Inferior parietal cortex (tissue), 1 donor: Measurements from ENCODE around the gene SLC1A1.
A peak's percentile ranks its signal among the peaks of the same experiment; 100 is the strongest.
"Not testable (repeated sequence)": the region's sequence is repeated elsewhere in the genome, so short reads cannot be mapped to it uniquely, and the experiment has no call there.

Experiments used
- DNase-seq: peaks from one replicate; pipeline ENCODE4 v3.0.0-alpha.2; 2016; ENCODE audit errors: extremely low spot score

Gene SLC1A1

DNA sequence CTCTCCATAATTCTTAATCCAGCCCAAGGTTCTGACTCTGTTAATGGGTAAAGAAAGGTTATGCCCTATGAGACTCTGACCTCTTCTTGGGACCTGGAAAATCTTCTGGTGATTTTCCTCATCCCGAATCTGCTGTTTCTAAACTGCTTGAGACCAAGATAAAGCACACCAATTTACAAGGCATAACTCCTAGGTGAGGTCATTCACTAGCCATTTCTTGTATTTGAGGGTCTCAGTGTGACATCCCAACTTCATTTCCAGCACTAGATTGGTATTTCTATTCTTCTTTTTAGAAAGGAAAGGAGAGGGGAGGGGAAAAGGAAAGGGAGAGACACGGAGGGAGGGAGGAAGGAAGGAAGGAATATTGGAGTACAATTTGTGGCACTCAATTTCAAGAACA, 51.6 kb downstream of the SLC1A1 start:
- DNase-seq: no peak

DNA sequence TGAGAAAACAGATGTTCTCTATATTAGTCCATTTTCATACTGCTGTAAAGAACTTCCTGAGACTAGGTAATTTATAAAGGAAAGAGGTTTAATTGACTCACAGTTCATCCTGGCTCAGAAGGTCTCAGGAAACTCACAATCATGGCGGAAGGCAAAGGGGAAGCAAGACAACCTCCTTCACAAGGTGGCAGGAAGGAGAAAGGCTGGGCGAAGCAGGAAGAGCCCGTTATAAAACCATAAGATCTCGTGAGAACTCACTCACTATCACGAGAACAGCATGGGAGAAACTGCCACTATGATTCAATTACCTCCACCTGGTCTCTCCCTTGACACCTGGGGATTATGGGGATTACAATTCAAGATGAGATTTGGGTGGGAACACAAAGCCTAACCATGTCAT, 54.4 kb downstream of the SLC1A1 start:
- not testable (repeated sequence) for DNase-seq

DNA sequence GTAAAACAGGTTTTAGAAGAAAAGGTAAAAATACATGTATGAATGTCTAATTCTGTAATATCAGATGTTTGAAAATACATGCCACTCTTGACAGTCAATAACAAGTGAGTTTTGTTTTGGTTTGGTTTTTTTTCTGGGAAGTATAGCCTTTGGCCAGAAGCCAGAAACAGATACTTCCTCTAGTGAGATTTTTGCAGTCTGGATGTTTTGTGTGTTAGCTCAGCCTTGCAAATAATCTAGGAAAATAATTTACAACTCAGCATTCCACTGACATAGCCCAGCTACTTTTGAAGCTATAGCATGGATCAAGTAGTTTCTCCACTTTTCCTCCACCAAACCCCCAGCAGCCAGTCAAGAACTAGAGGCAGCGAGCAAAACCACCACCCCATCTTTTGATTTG, 56.7 kb downstream of the SLC1A1 start:
- no peak for DNase-seq

DNA sequence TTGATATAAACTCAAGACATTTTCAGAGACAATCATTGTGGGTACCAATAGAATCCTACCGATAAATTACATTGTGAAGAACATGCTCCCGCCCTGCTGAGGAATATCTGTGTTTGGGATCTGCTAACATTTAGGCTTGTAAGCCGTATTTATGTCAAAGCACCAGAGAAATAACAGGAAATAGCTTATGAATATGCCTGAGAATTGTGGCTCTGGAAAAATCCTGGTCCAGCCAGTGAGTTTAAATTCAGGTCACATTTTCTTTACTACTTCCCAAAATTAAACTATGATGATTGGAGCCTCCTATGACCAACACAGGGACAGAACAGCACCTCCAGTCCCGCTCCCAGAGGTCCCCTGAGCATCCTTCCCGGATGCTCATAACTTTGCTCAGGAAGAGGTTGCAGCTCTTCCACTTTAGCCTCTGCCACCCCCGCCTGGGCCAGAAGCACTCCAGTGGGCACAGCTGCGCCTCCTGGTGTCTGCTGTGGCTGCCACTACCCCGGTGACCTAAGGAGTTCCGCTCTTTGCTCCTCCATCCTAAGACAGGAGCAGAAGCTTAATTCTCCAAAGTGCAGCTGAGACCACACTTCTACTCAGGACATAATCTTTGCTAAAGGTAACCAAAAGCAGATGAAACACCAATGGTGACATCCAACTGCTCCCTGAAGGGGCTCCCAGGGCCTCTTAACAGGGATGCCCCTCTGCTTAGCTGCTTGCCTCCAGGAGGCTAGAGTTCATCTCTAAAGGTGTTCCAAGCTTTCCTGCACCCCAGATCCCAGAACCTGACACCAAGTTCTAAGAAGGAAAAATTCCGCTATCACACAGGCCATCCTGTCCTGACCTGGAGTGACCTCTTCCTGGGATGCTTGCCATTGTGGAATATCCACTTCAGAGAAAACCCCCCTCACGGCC, 58.8 kb downstream of the SLC1A1 start:
- no peak for DNase-seq

DNA sequence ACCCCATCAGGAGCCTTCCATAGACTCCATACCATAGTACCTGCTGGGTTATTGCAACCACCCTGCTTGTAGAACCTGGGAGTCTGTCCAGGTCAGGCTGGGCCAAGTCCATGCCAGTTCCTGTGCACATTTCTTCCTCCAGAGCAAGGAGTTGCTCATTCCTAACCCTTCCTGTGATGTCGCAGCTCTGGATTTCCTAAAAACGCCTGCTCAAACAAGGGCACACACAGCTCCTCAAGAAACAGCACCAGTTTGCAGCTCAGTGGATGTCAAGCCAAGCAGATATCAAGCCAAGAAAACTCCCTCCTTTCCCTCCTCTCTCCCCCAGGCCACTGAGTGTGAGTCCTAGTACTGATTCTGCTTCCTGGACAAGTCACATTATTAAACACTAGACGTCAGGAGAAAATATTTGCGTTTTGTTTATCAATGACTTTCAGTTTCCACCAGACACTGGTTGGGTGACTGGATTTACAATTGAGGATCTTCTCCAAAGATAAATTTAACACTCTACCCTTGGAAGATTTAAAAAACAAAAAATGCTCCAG, 59.6 kb downstream of the SLC1A1 start:
- DNase-seq: no peak

DNA sequence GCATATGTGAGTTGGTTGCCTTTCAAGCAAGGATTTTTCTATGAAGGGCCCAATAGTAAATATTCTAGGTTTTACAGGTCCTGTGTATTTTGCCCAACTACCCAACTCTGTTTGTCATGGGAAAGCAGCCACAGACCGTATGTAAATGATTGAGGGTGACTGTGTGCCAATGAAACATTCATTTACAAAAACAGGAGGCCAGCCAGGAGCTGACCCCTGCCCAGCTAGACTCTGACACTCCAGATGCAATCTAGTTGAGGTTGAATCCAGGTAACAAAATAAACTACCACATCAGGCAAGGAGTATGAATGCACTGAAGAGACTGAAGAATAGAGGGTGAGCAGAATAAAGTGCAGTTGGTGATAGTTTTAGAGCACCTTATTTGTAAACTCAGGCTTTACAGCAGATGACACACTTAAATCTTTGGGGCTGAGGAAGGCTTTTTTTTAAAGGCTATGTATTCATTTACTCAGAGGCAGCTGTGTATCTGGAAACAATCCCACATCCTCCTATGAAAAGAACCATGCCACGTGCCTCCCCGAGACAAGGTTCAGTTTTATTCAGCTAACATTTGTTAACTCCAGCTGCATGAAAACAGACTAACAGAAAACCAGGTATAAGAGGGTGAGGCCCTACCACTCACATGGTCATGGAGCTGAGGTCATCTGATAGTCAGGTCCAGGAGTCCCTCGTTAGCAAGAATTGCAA, 60.7 kb downstream of the SLC1A1 start:
- DNase-seq: no peak

DNA sequence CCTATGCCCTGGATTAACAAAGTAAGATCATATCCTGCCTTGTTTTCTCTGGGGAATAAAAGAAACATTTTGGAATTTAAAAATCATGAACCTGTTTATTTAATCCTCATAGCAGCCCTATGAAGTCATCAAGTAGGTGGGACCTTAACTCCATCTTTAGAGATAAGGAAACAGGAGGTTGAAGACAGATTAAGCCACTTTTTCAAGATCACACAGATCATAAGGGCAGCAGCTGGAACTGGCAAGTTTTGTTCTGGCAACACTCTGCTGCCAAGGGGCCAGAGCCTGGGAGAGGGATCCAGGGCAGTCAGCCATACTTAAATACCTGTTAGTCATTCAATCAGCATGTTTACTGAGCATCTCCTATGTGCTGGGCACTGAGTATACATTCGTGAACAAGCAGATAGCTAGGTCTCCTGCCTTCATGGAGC, 63.7 kb downstream of the SLC1A1 start:
- DNase-seq: no peak

DNA sequence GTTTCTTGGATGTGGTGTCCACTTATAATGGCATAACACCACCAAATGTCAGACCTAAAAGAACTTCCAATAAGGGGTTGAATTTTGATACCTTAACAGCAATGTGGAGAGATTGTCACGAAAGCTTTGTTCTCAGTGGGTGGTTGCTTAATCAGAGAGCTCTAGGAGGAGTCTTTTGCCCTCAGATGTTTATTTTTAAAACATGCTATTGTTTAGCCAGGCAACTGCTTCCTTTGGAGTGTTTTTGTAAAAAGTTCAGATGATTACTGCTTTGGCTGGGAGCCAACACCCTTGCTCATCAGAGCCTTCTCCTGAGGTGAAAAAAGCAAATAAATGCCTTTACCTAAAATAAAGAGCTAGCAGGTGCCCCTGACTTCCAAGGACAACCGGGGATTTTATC, 65.0 kb downstream of the SLC1A1 start:
- no peak for DNase-seq

DNA sequence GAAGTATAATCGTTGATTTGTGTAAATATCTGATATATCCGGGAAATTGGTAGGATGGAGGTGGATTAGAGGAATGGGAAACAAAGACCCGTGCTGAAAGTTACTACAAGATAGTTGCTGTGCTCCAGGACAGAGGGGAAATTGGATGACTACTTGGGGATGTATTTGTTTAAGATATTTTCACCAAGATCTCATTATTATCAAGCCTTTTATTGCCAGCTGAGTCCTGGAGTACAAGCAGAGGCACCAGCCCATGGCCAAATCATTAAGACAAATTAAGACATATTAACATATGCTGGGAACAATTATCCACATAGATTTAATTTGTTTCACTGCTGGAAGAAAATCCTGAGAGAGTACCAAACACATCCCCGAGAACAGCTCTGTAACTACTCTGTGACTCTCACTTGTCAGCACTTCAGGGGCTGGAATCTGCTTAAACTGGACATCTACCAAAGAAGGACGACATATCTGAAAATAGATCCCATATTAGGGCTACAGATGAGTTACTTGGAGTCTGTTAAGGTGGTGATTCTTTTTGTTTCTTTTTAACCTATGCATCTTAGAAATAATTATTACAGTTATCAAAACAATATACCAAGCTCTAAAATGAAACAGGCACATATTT, 68.2 kb downstream of the SLC1A1 start:
- DNase-seq: no peak

DNA sequence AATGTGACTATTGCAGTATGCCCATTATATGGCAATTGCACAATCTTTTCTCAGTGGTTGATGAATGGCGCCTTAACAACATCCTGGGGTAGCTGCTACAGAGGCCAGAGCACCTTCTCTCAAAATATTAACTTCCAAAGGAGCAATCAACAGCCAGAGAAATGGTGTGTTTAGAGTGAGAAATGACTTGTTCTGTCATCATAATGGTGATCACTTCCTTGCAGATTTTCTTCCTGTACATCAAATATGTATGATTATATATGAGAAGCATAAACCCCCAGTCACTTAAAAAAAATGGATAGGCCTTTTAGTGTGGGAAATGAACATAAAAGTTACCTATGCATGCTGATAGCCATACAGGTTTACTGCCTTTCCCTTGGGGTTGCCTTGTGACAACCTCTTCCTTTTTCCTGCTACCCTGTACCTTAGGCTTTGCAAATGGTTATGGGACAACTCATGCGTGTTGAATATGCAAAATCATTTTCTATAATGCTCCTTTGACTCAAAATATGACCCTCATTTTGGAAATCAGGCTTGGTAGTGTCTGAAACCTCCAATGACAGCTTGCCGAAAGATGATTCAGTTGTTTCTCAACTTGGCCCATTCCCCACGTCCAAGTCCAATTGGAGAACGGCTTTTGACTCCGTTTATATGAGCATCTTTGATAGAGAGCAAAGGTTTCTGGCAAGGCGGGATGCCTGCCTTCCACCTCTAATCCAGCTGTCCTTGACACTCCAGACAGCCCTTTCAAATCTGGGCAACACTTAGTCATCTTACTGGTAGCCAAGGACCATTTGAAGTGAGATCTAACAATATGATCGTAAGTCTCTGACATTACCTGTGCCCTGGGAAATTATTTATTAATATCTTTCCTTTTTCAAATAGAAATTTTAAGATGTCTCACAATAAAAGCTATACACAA, 69.3 kb downstream of the SLC1A1 start:
- no peak for DNase-seq

DNA sequence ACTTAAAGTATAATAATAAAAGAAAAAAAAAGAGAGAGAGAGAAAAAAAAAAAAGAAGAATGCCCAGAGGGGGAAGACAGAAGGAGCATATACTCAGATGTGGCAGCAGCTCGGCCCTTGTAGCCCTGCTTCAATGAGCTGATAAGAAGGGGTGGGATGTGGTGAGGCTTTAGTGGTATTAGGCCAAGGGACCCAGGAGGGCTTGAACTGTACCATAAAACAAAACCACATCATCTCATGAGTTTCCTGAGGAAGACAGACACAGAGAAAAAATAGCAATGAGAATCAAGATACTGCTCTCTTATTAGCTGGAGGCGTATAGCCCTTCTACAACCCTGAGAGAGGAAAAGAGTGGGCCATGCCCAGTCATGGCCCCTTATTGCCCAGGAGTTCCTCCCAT, 72.8 kb downstream of the SLC1A1 start:
- DNase-seq: no peak

DNA sequence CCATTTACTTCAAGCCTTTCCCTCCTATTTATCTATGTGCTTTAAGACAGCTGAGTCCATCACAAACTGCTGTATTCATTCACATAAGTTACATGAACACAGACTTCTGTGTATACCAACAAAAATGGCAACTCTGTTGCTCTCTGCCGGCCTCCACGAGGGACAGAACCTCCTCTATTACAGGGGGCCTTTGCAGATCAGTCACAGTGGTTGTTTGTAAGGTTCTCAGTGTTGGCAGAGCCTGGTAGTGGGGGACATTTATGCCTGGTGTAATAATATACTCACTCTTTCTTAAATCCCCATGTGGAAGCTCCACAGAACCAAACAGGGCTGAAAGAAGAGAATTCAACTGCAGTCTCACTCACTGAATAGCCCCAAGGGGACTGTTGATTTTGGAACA, 76.5 kb downstream of the SLC1A1 start:
- DNase-seq: no peak

DNA sequence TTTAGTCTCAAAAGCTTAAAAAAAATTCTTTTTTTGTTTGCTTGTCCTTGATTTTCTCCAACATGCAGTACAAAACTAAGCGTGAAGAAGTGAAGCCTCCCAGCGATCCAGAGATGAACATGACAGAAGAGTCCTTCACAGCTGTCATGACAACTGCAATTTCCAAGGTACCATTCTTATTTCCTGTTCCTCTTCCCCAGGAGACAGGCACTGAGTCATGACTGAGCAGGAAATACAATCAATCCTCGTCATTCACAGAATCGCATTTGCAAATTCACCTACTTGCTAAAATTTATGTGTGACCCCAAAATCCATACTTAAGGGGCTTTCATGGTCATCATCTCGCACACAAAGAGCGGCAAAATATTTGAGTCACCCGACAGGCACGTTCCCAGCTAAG, 77.3 kb downstream of the SLC1A1 start:
- DNase-seq: no peak

DNA sequence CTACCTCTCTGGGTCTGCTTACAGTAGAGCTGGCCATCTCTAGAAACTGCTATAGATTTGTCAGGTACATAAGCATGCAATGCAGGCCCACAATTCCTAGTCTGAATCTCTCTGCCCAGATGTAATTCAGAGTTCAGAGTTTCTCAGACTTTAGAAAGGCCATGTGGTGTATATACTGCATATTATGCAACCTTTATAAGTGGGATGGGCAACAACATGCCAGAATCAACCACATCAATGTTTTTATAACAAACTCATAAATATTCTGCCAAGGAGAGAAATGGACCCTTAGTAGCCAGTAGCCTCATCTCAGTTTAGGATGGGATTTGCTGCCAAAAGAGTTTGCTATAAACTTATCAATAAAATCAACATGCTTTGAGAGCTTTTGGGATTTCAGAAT, 78.8 kb downstream of the SLC1A1 start:
- no peak for DNase-seq

DNA sequence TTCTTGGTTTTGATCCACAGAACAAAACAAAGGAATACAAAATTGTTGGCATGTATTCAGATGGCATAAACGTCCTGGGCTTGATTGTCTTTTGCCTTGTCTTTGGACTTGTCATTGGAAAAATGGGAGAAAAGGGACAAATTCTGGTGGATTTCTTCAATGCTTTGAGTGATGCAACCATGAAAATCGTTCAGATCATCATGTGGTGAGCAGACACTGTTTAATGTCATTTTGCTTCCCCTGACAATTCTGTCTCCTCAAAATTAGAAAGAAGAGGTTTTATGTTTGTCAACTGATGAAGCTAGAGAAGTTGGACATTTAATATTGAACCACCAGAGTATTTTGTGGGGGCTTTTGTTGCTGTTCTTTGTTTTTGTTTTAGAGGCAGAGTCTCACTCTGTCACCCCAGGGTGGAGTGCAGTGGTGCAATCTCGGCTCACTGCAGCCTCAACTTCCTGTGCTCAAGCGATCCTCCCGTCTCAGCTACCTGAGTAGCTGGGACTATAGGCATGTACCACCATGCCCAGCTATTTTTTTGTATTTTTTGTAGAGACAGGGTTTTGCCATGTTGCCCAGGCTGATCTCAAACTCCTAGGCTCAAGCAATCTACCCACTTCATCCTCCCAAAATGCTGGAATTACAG, 82.0 kb downstream of the SLC1A1 start:
- no peak for DNase-seq

DNA sequence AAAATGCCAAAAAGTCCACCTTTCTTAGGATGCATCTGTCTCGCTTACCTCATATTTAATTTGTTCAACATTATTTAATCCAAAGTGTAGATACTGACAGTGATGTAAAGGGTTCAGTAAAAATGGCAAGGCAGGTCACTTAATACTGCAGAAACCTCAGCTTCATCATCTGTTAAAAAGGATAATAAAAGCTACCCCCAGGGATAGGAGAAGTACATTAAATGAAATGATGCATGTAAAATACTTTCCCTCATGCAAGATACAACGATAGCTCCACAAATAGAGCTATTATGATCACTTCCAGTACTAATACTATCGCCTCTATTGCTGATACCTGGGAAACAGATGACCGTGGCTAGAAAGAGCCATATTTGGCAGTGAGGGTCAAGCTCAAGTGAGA, 82.9 kb downstream of the SLC1A1 start:
- DNase-seq: no peak

DNA sequence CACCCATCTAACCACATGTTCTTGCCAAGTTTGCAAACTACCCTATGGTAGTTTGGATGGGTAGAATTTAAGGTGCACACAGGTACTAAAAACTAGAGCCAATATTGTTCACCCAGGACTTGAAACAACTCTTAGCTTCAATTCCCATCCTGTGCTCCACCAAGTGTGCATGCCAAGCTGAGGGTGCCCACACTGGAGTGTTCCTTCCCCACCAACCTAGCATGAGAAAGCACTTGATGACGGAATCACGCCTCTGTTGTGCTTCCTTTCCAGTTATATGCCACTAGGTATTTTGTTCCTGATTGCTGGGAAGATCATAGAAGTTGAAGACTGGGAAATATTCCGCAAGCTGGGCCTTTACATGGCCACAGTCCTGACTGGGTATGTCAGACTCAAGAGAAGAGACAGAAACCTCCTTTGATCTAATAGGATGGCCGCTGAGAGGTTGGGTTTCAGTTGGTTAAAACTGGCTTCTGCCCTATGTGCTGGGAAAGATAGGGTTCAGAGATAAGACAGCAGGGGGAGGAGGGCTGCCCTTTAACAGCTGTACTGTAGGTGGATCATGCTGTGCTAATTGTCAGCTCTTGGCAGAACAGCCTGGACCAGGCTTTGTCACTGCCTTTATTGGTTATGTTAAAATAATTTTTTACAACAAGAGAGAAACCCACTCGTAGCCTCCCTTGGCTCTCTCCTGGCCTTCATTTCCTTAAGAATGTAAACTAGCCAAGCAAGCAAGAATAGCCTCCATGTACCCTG, 83.5 kb downstream of the SLC1A1 start:
- DNase-seq: peak; percentile 38

DNA sequence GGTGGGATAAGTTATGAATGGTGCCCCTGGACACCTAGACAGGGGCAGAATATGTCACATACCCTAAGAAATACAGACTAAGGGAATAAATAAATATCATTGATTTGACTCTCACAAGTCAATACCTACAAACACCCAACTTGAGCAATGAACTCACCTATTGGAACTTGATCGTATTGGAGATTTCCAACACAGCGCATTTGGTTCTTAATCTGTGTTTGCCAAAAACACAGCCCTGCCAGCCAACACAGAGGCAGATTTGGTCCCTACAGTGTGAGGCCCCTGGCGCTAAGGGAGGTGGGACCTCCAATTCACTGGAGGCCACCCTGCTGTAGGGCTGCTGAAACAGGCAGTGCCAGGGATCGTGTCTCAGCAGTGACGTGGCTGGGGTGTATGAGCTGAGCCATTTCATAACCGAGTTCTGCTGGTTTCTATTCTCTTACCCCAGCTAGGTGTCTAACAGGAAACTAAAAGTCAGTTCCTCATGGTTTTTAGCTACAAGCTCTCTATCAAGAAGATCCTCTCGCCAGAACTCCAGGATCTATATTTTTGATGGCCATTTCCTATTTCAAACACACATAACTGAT, 84.5 kb downstream of the SLC1A1 start:
- DNase-seq: no peak

DNA sequence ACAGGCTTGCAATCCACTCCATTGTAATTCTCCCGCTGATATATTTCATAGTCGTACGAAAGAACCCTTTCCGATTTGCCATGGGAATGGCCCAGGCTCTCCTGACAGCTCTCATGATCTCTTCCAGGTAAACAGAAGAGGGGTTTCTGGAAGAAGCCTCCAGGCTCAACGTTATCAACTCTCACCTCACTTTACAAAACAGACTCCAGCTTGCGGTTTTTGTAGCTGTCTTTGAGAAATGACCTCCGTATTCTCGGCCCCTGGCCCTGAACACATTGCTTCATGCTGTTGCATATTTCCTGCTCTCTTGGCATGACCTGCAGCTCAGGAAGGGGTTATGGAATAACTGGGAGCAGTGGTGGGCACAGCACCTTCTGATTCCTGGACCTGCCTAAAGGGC, 85.7 kb downstream of the SLC1A1 start:
- no peak for DNase-seq

DNA sequence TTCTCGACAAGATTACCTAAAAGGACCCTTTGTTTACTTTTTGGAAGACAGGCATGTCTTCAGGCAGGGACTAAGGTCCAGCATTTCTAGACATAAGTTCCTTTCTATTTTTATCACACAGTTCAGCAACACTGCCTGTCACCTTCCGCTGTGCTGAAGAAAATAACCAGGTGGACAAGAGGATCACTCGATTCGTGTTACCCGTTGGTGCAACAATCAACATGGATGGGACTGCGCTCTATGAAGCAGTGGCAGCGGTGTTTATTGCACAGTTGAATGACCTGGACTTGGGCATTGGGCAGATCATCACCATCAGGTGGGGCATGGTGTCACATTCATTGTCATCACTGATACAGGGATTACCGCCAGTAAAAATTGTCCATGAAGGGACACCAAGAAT, 86.2 kb downstream of the SLC1A1 start:
- DNase-seq: no peak
